HG03460 (cell line): ENCODE data around the gene GLIS1.

Experiments used
- ATAC-seq: cut with Tn5 transposase; IDR thresholded peaks from one replicate; pipeline ENCODE4 v1.9.1; 2021; ENCODE audit not compliant: unreplicated experiment

The GLIS1 gene

DNA sequence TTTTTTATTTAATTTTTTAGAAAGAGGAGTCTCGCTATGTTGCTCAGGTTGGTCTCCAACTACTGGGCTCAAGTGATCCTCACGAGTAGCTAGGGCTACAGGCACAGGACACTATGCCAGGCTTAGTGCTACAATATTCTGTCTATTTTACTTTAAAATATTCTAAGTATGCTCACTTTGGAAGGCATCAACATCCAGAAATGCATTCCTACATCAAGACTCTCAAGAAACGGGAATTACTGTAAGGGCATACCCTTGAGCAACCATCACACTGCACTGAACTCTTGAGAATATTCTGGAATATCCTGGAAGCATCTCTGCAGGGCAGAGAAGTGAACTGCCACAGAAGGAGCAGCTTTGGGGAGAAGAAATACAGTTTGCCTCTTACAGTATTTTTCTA, 280.3 kb downstream of the GLIS1 start:
- ATAC-seq, result no peak
